Measurements from ENCODE around the gene ATRNL1.
A peak's percentile ranks its signal among the peaks of the same experiment; 100 is the strongest.
"Not testable (repeated sequence)": the region's sequence is repeated elsewhere in the genome, so short reads cannot be mapped to it uniquely, and the experiment has no call there.

The ATRNL1 gene

GRCh38 chr10:115436999-115437398 lies 343.8 kb downstream of the ATRNL1 start:
- no peak for DNase-seq

DNA sequence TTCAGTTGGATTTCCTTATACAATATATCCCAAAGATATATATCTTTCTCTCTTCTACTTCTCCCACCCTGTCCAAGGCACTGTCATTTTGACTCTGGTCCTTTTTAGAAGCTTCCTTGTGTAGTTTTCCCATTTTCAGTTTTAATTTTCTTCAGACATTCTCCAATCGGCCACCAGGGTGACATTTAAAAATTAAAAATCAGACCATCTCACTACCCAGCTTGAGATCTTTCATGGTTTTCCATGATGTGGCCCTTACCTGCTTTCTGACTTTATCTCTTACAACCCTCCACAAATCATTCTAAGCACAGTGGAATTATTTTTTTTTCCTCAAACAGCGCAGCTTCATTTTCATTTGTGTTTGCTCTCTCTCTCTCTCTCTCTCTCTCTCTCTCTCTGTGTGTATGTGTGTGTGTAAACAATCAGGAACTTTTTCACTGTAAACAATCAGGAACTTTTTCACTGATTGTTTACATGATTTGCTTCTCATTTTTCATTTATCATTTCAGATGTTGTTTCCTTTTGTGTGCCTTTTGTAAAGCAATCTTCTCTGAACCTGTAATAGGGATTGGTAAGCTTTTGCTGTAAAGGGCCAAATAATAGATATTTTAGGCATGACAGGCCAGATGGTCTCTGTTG lies 348.9 kb downstream of the ATRNL1 start:
- no peak for DNase-seq

DNA sequence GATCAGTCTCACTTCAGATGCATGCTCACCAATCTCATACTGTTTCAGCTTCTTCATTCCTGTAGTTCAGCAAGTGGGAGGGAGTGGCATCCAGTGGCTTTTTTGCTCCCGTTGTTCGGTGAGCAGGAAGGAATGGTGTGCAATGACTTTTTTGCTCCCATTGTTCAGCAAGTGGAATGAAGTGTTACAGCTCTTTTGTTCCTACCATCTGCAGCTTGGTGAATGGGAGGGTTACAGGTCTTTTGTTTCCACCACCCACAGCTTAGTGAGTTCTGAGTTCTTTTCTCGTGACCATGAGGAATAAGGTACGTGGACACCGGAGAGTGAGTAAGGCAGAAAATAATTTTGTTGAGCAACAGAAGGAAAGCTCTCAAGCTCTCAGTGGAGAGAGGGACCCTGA lies 363.6 kb downstream of the ATRNL1 start:
- no peak for DNase-seq

DNA sequence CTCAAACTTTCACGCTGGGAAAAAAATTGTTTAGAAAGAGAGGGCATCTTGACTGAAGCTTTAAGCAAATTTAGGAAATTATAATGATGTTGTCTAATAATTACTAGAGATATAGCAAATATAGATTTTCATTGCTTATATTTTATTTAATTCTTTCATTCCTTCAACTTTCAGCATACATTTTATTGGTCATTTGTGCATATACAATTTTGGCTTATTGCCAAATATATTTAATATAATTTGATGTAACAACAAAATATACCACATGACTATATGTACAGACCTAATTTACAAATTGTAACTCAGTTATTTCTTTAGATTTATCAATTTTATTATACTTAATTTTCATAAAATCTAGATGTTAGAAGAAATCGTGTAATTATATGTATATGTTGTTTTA lies 390.1 kb downstream of the ATRNL1 start:
- DNase-seq, result no peak

DNA sequence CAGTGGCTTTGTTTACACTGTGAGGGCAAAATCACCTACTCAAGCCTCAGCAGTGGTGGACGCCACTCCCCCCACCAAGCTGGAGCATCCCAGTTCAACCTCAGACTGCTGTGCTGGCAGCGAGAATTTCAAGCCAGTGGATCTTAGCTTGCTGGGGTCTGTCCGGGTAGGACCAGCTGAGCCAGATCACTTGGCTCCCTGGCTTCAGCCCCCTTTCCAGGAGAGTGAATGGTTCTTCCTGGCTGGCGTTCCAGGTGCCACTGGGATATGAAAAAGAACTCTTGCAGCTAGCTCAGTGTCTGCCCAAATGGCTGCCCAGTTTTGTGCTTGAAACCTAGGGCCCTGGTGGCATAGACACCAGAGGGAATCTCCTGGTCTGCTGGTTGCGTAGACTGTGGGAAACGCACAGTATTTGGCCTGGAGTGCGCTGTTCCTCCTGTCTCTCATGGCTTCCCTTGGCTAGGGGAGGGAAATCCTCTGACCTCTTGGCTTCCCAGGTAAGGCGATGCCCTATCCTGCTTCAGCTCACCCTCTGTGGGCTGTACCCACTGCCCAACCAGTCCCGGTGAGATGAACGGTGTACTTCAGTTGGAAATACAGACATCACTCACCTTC lies 398.5 kb downstream of the ATRNL1 start:
- DNase-seq, result no peak

DNA sequence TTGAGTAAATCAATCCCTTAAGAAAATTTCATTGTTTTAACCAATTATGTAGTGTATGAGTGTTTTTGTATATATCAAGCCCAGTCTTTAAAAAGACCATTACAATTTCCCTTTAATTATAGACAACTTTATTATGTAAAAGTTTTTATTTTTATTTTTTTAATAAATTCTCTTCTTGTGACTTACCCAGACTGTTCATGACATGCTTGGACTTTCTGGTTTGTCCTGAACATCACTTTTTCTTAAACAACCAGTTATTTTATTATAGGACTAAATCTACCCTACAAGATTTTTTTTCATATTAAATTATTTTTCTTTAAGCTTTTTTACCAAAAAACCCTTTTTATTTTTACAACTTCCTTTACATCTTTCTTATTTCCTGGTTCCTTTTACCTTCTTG lies 410.4 kb downstream of the ATRNL1 start:
- peak; percentile 11 for DNase-seq

- peak; percentile 9 for DNase-seq
These were observed 421.7 kb downstream of the ATRNL1 start for GRCh38 chr10:115514895-115515294.

GRCh38 chr10:115525141-115525540 lies 432.0 kb downstream of the ATRNL1 start:
- DNase-seq, result peak; percentile 4

GRCh38 chr10:115527682-115528081 lies 434.5 kb downstream of the ATRNL1 start:
- not testable (repeated sequence) for DNase-seq

DNA sequence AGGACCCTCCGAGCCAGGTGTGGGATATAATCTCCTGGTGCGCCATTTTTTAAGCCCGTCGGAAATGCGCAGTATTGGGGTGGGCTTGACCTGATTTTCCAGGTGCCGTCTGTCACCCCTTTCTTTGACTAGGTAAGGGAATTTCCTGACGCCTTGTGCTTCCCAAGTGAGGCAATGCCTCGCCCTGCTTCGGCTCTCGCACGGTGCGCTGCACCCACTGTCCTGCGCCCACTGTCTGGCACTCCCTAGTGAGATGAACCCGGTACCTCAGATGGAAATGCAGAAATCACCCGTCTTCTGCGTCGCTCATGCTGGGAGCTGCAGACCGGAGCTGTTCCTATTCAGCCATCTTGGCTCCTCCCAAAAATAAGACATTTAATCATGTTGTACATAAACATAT lies 443.2 kb downstream of the ATRNL1 start:
- DNase-seq, result not testable (repeated sequence)

DNA sequence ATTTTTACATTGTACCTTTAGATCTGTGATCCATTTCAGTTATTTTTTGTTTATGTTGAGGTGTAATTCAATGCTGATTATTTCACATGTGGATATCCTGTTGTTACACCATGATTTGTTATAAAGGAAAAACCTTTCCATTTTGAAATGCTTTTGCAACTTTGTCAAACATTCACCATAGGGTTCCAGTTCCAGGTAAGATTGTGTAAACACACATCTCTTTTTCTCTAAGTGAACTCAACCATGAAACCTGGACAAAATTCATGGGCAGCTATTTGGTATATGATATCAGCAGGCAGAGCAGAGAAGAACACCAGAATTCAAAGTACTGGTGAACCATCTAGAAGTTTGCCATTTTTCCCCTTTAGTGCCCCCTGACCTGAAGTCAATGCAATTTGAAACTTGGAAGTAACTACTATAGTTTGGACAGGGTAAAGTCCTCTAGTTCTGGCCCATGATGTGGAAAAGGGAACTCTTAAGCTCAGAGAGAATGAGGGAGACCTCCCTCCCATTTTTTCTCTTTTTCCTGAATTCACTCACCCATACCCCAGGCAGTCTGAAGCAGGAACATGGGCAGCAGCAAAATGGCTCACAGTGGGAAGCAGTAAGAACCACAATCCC lies 446.1 kb downstream of the ATRNL1 start:
- no peak for DNase-seq

DNA sequence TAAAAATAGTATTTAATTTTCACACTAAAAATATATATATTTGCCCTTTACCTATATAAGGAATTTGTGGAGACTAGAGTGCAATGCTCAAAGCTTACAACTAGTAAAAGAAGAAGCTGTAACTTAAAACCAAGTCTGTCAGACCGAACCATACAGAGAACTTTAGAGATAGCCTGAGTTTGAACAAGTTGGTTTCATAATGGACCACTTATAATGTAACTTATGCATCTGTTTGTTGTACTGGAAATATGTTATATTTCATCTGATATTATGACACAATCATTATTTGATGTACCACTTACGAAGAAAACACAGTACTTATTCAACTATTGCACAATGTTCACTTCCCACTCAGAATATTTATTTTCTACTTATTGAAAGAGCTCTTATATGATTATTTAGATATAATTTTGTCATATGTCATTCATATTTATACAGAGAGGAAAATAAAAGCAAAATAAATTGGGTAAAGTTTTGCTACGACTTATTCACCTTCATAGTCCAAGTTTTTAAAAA lies 462.8 kb downstream of the ATRNL1 start:
- no peak for DNase-seq

DNA sequence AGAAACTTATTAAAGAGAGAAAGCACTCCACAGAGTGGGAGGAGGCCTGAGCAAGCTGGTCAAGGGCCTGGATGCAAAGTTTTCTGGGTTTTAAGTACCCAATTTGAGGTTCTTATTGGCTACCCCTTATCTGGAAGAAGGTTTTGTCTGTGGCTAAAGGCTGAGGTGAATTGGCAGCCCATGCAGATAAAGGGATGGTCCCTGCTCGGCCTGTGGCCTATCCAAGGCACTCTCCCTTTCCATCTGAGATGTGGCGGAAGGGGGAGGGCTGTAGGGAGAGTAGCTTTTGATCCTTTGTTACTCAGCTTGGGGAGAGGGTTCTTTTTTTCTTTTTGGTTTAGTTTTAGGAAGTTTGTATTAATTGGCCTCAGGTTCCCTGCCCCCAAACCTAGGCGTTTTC lies 465.1 kb downstream of the ATRNL1 start:
- DNase-seq, result no peak

- DNase-seq, result no peak
These were observed 473.7 kb downstream of the ATRNL1 start for GRCh38 chr10:115566867-115567266.

DNA sequence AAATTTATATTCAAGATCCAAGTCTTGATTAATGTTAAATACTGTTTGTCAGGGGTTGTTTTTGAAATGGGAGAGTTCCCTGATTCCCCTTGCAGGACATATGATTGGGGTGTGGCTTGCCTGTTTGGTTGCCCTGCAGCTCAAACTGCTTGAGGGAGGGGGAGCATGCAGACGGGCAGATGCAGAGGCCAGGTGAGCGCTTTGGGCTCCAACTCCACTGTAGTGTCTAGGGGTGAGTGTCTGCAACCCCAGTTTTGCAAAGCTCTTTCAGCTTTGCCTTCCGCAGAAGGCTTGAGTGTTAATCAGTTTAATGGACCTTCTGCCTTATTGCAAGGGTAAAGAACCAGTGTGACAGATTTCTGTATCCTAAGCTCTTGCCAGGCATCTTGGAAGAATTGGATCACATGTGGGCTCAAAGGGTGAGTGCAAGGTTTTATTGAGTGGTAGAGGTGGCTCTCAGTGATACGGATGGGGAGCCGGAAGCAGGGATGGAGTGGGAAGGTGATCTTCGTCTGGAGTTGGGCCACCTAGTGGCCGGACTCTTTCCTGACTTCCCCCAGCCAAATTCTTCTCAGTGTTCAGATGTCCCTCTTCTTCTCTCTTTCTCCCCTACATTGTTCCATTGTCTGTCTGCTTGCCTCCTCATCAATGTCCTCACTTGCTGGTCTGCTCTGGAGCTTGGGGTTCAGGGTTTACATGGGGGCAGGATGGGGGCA lies 479.7 kb downstream of the ATRNL1 start:
- DNase-seq, result no peak

DNA sequence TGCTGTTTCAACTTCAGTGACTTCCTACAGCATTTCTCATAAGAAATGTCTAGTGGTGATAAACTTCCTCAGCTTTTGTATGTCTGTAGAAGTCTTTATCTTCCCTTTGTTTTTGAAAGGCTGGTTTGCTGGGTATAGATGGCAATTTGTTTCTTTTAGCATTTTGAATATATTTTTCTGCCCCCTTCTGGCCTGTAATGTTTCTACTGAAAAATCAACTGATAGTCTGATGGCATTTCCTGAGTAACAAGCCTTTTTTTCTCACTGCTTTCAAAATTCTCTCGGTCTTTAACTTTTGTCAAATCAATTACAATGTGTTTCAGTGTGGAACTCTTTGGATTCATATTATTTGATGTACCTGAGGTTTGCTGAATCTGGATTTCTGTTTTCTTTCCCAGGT lies 487.1 kb downstream of the ATRNL1 start:
- DNase-seq, result no peak

- DNase-seq, result no peak
These were observed 499.9 kb downstream of the ATRNL1 start for GRCh38 chr10:115593060-115593459.

DNA sequence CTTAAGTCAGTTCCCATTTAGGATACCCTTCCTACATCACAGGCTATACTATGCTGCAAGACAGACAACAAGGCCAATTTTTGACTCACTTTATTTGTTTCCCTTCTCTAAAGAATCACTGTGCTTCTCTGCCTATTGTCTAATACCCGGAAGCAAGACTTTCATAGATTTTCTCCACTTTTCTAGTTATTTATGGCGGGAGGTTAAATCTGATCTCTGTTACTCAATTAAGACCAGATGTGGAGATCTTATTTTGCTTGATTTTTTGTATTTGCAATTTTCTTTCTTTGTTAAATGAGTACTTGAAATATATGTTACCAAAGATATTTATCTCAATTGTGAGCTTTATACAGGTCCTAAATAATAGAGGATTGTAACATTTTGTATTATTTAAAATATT lies 511.5 kb downstream of the ATRNL1 start:
- no peak for DNase-seq

- peak; percentile 65 for DNase-seq
These were observed 512.9 kb downstream of the ATRNL1 start for GRCh38 chr10:115606086-115606485.

- DNase-seq, result peak; percentile 93
These were observed 513.6 kb downstream of the ATRNL1 start for GRCh38 chr10:115606741-115607140.

DNA sequence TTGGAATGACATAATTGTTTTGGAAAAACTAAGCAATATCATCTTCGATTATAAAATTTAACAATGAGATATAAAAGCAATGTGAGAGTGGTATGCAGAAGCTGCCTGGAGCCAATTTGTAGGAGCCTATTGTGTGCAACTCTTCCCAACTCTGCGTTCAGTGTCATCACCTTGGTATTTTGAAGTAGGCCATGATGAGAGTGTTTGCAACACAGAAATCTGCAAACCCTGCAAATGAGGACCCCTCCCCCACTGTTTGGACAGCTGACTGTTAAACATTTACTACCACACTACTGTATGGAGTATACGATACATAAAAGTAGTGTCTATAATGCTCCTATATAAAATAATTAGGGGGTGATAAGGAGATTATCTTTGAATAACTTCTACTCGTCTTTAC lies 531.3 kb downstream of the ATRNL1 start:
- DNase-seq, result peak; percentile 24

- DNase-seq, result no peak
These were observed 535.5 kb downstream of the ATRNL1 start for GRCh38 chr10:115628616-115629015.

DNA sequence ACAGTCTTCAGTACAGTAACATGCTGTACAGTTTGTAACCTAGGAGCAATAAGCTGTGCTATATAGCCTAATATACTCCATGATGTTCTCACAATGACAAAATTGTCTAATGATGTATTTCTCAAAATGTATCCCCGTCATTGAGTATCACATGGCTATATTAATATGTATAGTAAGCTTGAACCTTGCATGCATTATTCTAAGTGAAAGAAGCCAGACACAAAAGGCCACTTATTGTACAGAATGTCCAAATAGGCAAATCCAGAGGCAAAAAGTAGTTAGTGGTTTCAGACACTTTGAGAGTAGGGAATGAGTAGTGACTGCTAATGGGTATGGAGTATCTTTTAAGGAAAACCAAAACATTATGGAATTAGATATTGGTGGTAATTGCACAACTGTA lies 545.1 kb downstream of the ATRNL1 start:
- DNase-seq, result no peak

GRCh38 chr10:115649217-115649616 lies 556.1 kb downstream of the ATRNL1 start:
- peak; percentile 8 for DNase-seq

Data from eye (tissue), 1 donor.